K562 (cell line): ENCODE results near the gene BTAF1. TPM values are rescaled to one million over a fixed set of nuclear protein-coding genes. Genes with fewer than 3 reads are reported as not detected.

ENCODE experiments used
- ATAC-seq: fragments of 200-7000 bp; cut with Tn5 transposase; 3 replicates; pipeline ENCODE4 v1.9.1; 2020; ENCODE audit warnings: moderate library complexity
- BruUV-seq: library from RNA; stranded (reverse); fragments of 400-500 nt; replicated peaks from 2 replicates; lab custom pipeline; 2021; lab: Mats Ljungman, UMichigan
- CTCF ChIA-PET: fragments of 300-600 bp; formaldehyde crosslinking; extraction: SDS; loops from one replicate; lab custom pipeline; 2021; ENCODE audit warnings: low intra/inter-chr PET ratio; lab: Yijun Ruan, JAX
- POLR2A ChIA-PET: fragments of 300-600, 350-650 bp; sonication (Branson Sonifier 250); formaldehyde crosslinking; extraction: SDS; loops from one replicate; lab custom pipeline; 2021; ENCODE audit warnings: antibody characterized with exemption, inconsistent platforms; lab: Yijun Ruan, JAX
- DNase-seq, 4 experiments: peaks; one replicate each; pipeline versions ENCODE4 v3.0.0 to v3.0.0-alpha.2; 2011 to 2018; ENCODE audit warnings: low spot score in 3 of 4, mixed read lengths in 3 of 4; ENCODE audit errors: extremely low read depth in 1 of 4
- FAIRE-seq: peaks from 2 replicates; lab custom pipeline; 2011; peaks lifted over from hg19 to GRCh38; lab: Jason Lieb, UNC
- H2AFZ ChIP-seq: 2 replicates; pipeline ENCODE4 v1.6.0; 2011; ENCODE audit warnings: low read depth, low read length, control low read depth, inconsistent platforms
- H3K27ac ChIP-seq: fragments of 200-600 bp; 3 replicates; pipeline ENCODE4 v1.8.0; 2011; ENCODE audit warnings: low read depth, mild to moderate bottlenecking, control low read depth, inconsistent platforms, low read length, moderate library complexity, mixed read lengths; ENCODE audit errors: extremely low read depth
- H3K27me3 ChIP-seq, 2 experiments: fragments of 300-600 bp in 1 of 2; 2 replicates in 1 of 2; 3 replicates in 1 of 2; pipeline versions ENCODE4 v1.6.0 to v1.8.0; 2011; ENCODE audit warnings: inconsistent platforms in 2 of 2, low read length in 2 of 2, mild to moderate bottlenecking in 1 of 2, mixed read lengths in 1 of 2, moderate library complexity in 1 of 2; ENCODE audit not compliant: control insufficient read depth in 2 of 2, insufficient read depth in 2 of 2
- H3K36me3 ChIP-seq: fragments of 300-600 bp; 3 replicates; pipeline ENCODE4 v1.8.0; 2011; ENCODE audit warnings: mild to moderate bottlenecking, low read length, inconsistent platforms; ENCODE audit not compliant: control insufficient read depth, insufficient read depth
- H3K4me1 ChIP-seq, 2 experiments: fragments of 200-600 bp in 1 of 2; replicated peaks in 1 of 2; 2 replicates in 1 of 2; 3 replicates in 1 of 2; pipeline versions ENCODE4 v1.5.1 to v1.8.0; 2011; ENCODE audit warnings: inconsistent platforms in 2 of 2, low read length in 2 of 2, mild to moderate bottlenecking in 1 of 2, mixed read lengths in 1 of 2, moderate library complexity in 1 of 2; ENCODE audit not compliant: control insufficient read depth in 2 of 2, insufficient read depth in 2 of 2
- H3K4me2 ChIP-seq: 2 replicates; pipeline ENCODE4 v1.6.1; 2011; ENCODE audit warnings: low read length, control low read depth, inconsistent platforms, mixed read lengths; ENCODE audit not compliant: insufficient read depth
- H3K4me3 ChIP-seq: fragments of 200-600 bp; sonication (generic), shearing (Covaris generic); 2 replicates; pipeline ENCODE4 v1.5.1; 2016; ENCODE audit warnings: control low read depth, inconsistent platforms
- H3K79me2 ChIP-seq: fragments of 200-600 bp; 3 replicates; pipeline ENCODE4 v1.8.0; 2011; ENCODE audit warnings: low read length, inconsistent platforms; ENCODE audit not compliant: control insufficient read depth, insufficient read depth
- H3K9ac ChIP-seq, 2 experiments: 2 replicates each; pipeline versions ENCODE4 v1.6.0 to v1.6.1; 2011; ENCODE audit warnings: low read depth in 2 of 2, low read length in 2 of 2, control low read depth in 1 of 2, inconsistent platforms in 1 of 2, mild to moderate bottlenecking in 1 of 2, mixed read lengths in 1 of 2; ENCODE audit not compliant: insufficient read depth in 1 of 2
- H3K9me1 ChIP-seq: one replicate; pipeline ENCODE4 v1.6.0; 2011; ENCODE audit warnings: inconsistent platforms, mild to moderate bottlenecking, low read length, moderate library complexity; ENCODE audit not compliant: control insufficient read depth, insufficient read depth
- H3K9me3 ChIP-seq: replicated peaks from 2 replicates; pipeline ENCODE4 v1.5.1; 2011; ENCODE audit warnings: low read depth, low read length, inconsistent platforms; ENCODE audit not compliant: control insufficient read depth, insufficient read depth
- H4K20me1 ChIP-seq: replicated peaks from 2 replicates; pipeline ENCODE4 v1.6.1; 2011; ENCODE audit warnings: low read length, inconsistent platforms, mixed read lengths; ENCODE audit not compliant: control insufficient read depth, insufficient read depth
- CBX3 ChIP-seq, 2 experiments: IDR thresholded peaks; 1 replicate in 1 of 2; 2 replicates in 1 of 2; pipeline ENCODE4 v1.6.1; 2012; ENCODE audit warnings: inconsistent platforms in 2 of 2, low read length in 2 of 2, borderline replicate concordance in 1 of 2, control low read depth in 1 of 2
- DMBX1 ChIP-seq: fragments of 250-450 bp; sonication (Bioruptor Pico); IDR thresholded peaks from 2 replicates; pipeline ENCODE4 v1.8.0; 2022; ENCODE audit warnings: inconsistent platforms, mild to moderate bottlenecking, moderate library complexity, borderline replicate concordance
- FOXJ2 ChIP-seq: fragments of 200-800 bp; sonication (Bioruptor generic); IDR thresholded peaks from 2 replicates; pipeline ENCODE4 v1.6.1; 2016; ENCODE audit warnings: missing genetic modification characterization, missing compliant biosample characterization
- KLF6 ChIP-seq: fragments of 250-450 bp; sonication (Bioruptor Pico); IDR thresholded peaks from 2 replicates; pipeline ENCODE4 v1.4.0; 2020; ENCODE audit warnings: mild to moderate bottlenecking, moderate library complexity, borderline replicate concordance
- LEF1 ChIP-seq: fragments of 450-650 bp; IDR thresholded peaks from 2 replicates; pipeline ENCODE4 v1.6.1; 2016; ENCODE audit warnings: mild to moderate bottlenecking
- NFATC3 ChIP-seq: fragments of 450-650 bp; IDR thresholded peaks from 2 replicates; pipeline ENCODE4 v1.6.1; 2017; ENCODE audit warnings: mild to moderate bottlenecking
- NUFIP1 ChIP-seq: fragments of 450-650 bp; IDR thresholded peaks from 2 replicates; pipeline ENCODE4 v1.6.1; 2018; ENCODE audit not compliant: partially characterized antibody
- SMAD4 ChIP-seq: fragments of 250-450 bp; sonication (Bioruptor Pico); conservative IDR thresholded peaks from 2 replicates; pipeline ENCODE4 v1.8.0; 2021; ENCODE audit warnings: inconsistent platforms, mild to moderate bottlenecking, moderate library complexity
- TAF7 ChIP-seq: fragments of 450-650 bp; IDR thresholded peaks from 2 replicates; pipeline ENCODE4 v1.6.1; 2016; ENCODE audit warnings: missing genetic modification characterization, missing compliant biosample characterization
- USF2 ChIP-seq: sonication (generic); formaldehyde crosslinking; IDR thresholded peaks from 2 replicates; pipeline ENCODE4 v1.5.0; 2020; ENCODE audit warnings: missing genetic modification reagents
- XRCC5 ChIP-seq: fragments of 200-400 bp; formaldehyde crosslinking; IDR thresholded peaks from 2 replicates; pipeline ENCODE4 v1.6.1; 2017; ENCODE audit warnings: low read depth, mild to moderate bottlenecking, low read length
- ZNF444 ChIP-seq: fragments of 250-450 bp; sonication (Bioruptor Pico); IDR thresholded peaks from 2 replicates; pipeline ENCODE4 v1.4.0; 2020; ENCODE audit warnings: mild to moderate bottlenecking, moderate library complexity
- ZNF449 ChIP-seq: fragments of 250-450 bp; sonication (Bioruptor Pico); IDR thresholded peaks from 2 replicates; pipeline ENCODE4 v1.8.0; 2022; ENCODE audit warnings: moderate library complexity, mild to moderate bottlenecking, inconsistent platforms
- WGBS: fragments of 100-300 bp; shearing (Covaris generic); methylation state at CpG from one replicate; pipeline ENCODE4 v1.1.6; 2016; ENCODE audit warnings: low coverage, mixed read lengths; ENCODE audit not compliant: insufficient coverage; ENCODE audit errors: missing lambda C conversion rate; 5-methylcytosine and 5-hydroxymethylcytosine counted together
- in situ Hi-C: fragments of 300-500 bp; cut with MboI; formaldehyde crosslinking; loops from 4 replicates; pipeline ENCODE4 v1.15.0; 2018; ENCODE audit warnings: inconsistent platforms, mixed read lengths
- intact Hi-C: fragments of 100-400 bp; cut with micrococcal nuclease; formaldehyde crosslinking; loops from 2 replicates; pipeline ENCODE4 v1.14.2; 2022
- polyA plus RNA-seq, 8 experiments: library from polyadenylated mRNA; depleted of rRNA in 4 of 8; stranded (reverse) in 5 of 8; unstranded in 3 of 8; fragments of >200 nt; fragmentation: Nextera tagmentation in 2 of 8; fragmentation: Illumina TruSeq in 1 of 8; extraction: Ambion mirVana in 2 of 8; extraction: Trizol in 1 of 8; gene quantifications; 2 replicates each; pipeline versions ENCODE4 v1.2.1 to v1.2.3, GENCODE V29; 2011 to 2014; ENCODE audit warnings: inconsistent platforms in 1 of 8, missing spikeins in 1 of 8
- total RNA-seq, 7 experiments: library from RNA; depleted of rRNA in 6 of 7; stranded (reverse); fragments of >200 nt in 6 of 7; fragmentation: Illumina TruSeq in 2 of 7; extraction: Trizol in 2 of 7; gene quantifications; 2 replicates each; pipeline versions ENCODE4 v1.2.1 to v1.2.3, GENCODE V29; 2011 to 2021; ENCODE audit warnings: low replicate concordance in 1 of 7
- TF ChIP-seq, protein P1 (sequence below), 3 experiments: fragments of 200-800 bp in 1 of 3; sonication (Bioruptor generic) in 1 of 3; sonication (generic) in 1 of 3; formaldehyde crosslinking in 1 of 3; IDR thresholded peaks; 2 replicates each; pipeline versions ENCODE4 v1.6.1 to v1.8.0; 2016 to 2022; ENCODE audit warnings: mild to moderate bottlenecking in 2 of 3, missing compliant biosample characterization in 2 of 3, missing genetic modification characterization in 2 of 3, missing genetic modification reagents in 1 of 3

Gene BTAF1
- total and polyA plus RNA-seq, 9 of the 15 experiments (the other 6 are each of a cell fraction or from before 2014, with no cell fraction given), result 6.6 to 70.7 (median 30.5) TPM

GRCh38 chr10:92076722-92077121 is 153.2 kb downstream of the BTAF1 start (continued):
- TF ChIP-seq TAF7 (tag) (no peak), USF2 (CRISPR knock-in tag) (no peak)

DNA sequence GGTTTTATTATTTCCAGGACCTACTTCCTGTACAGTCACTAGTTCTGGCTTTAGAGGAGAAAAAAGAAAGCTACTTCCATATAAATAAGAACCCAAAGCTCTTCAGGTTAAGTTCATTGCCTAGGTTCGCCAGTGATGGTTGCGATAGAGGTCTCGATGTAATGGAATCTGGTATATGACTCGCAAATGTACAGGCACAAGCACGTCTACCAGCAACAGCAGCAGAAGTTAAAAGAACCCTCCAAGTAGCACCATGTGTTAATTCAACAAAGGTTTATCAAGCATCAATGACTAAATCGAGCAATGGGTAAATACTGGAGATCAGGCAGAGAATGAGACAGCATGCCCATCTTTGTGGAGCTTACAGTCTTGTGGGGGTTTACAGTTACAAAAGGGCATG is 155.4 kb downstream of the BTAF1 start:
- DNase-seq (no peak), ATAC-seq (no peak), FAIRE-seq (no peak)
- Histone ChIP-seq H3K9me3 (no peaks in the 10 kb centered on the region), H3K27ac (no peak overlapping the region), H3K4me2 (no peak overlapping the region), H3K4me1 (no peaks in the 10 kb centered on the region), H2AFZ (no peak overlapping the region), H3K27me3 (no peaks in the 10 kb centered on the region), H3K36me3 (no peaks in the 10 kb centered on the region), H3K4me3 (no peak overlapping the region), H3K79me2 (no peaks in the 10 kb centered on the region), H3K9ac (no peak overlapping the region), H3K9me1 (no peaks in the 10 kb centered on the region), H4K20me1 (no peaks in the 10 kb centered on the region)
- no TSS peak for BruUV-seq
- intact Hi-C loops, result no loop called here
- 65% methylated on average over 3 of the region's 6 CpGs for WGBS
- ChIA-PET CTCF (no interaction called here), POLR2A (no interaction called here)
- TF ChIP-seq NUFIP1 (no peak), KLF6 (CRISPR knock-in tag) (no peak), NFATC3 (no peak), DMBX1 (CRISPR knock-in tag) (no peak), SMAD4 (CRISPR knock-in tag) (no peak), FOXJ2 (tag) (no peak), ZNF444 (CRISPR knock-in tag) (no peak), XRCC5 (no peak), ZNF449 (CRISPR knock-in tag) (no peak), CBX3 (IDR thresholded peaks at IDR 0.05; ENCODE audit: borderline replicate concordance in 1 of 2, low read length in 2 of 2) (no peak), LEF1 (no peak)
- TF ChIP-seq, protein P1, sequence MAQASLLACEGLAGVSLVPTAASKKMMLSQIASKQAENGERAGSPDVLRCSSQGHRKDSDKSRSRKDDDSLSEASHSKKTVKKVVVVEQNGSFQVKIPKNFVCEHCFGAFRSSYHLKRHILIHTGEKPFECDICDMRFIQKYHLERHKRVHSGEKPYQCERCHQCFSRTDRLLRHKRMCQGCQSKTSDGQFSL (CRISPR knock-in tag; IDR thresholded peaks at IDR 0.05), result no peak
- TF ChIP-seq, protein P1 (tag; IDR thresholded peaks at IDR 0.05), result no peak
- in situ Hi-C loops, result loop anchor here (25.0 kb wide), 1 partner anchor 208 kb away; the partner anchor contains the start of genes CPEB3 and MARCHF5
